Type B pancreatic cell (in vitro differentiated cells): ENCODE measurements around the gene FLNB. TPM values are rescaled to one million over a fixed set of nuclear protein-coding genes. Genes with fewer than 3 reads are reported as not detected.

Experiments used
- DNase-seq: peaks from one replicate; pipeline ENCODE4 v3.0.0; 2021; ENCODE audit warnings: mixed read lengths; ENCODE audit not compliant: unreplicated experiment; ENCODE audit errors: extremely low spot score
- H3K27ac Mint-ChIP-seq: 2 replicates; pipeline ENCODE4 v1.8.0; 2021; ENCODE audit warnings: mild to moderate bottlenecking, mixed read lengths
- H3K27me3 Mint-ChIP-seq: 2 replicates; pipeline ENCODE4 v1.8.0; 2021; ENCODE audit warnings: mixed read lengths
- H3K36me3 Mint-ChIP-seq: 2 replicates; pipeline ENCODE4 v1.8.0; 2021; ENCODE audit warnings: mixed read lengths
- H3K4me1 Mint-ChIP-seq: one replicate; pipeline ENCODE4 v1.8.0; 2021; ENCODE audit warnings: mixed read lengths; ENCODE audit not compliant: unreplicated experiment
- H3K4me3 Mint-ChIP-seq: 2 replicates; pipeline ENCODE4 v1.8.0; 2021; ENCODE audit warnings: mild to moderate bottlenecking, mixed read lengths
- H3K9me3 Mint-ChIP-seq: 2 replicates; pipeline ENCODE4 v1.8.0; 2021; ENCODE audit warnings: mixed read lengths
- CTCF ChIP-seq: fragments of 200-600 bp; sonication (generic); conservative IDR thresholded peaks from 2 replicates; pipeline ENCODE4 v1.5.0; 2021; ENCODE audit warnings: antibody characterized with exemption, mild to moderate bottlenecking
- total RNA-seq: library from RNA; stranded (reverse); gene quantifications from 2 replicates; pipeline ENCODE4 v1.2.1, GENCODE V29; 2021; ENCODE audit warnings: low replicate concordance

Gene FLNB
- total RNA-seq, 1 donor from 2014 or later: 204 TPM

GRCh38 chr3:58144478-58145325, 136.5 kb downstream of the FLNB start:
- Mint-ChIP-seq H3K36me3 (peaks cover 60% of the 10 kb centered on the region), H3K27me3 (no peaks in the 10 kb centered on the region), H3K9me3 (no peaks in the 10 kb centered on the region), H3K4me3 (no peak overlapping the region), H3K4me1 (peaks cover 14% of the 10 kb centered on the region), H3K27ac (peak overlapping the region; percentile 61)
- DNase-seq: no peak
- TF ChIP-seq CTCF: no peak

GRCh38 chr3:58148049-58148448, 139.8 kb downstream of the FLNB start:
- H3K9me3 Mint-ChIP-seq: no peaks in the 10 kb centered on the region
- H3K4me1 Mint-ChIP-seq: peaks cover 9% of the 10 kb centered on the region
- H3K27ac Mint-ChIP-seq: no peak overlapping the region
- H3K36me3 Mint-ChIP-seq: peaks cover 56% of the 10 kb centered on the region
- H3K27me3 Mint-ChIP-seq: no peaks in the 10 kb centered on the region
- DNase-seq: no peak
- H3K4me3 Mint-ChIP-seq: no peak overlapping the region
- no peak for TF ChIP-seq CTCF

- Mint-ChIP-seq H3K27ac (peak overlapping the region; percentile 88), H3K27me3 (no peaks in the 10 kb centered on the region), H3K4me1 (no peaks in the 10 kb centered on the region), H3K9me3 (no peaks in the 10 kb centered on the region), H3K4me3 (no peak overlapping the region), H3K36me3 (peaks cover 54% of the 10 kb centered on the region)
- TF ChIP-seq CTCF: no peak
- no peak for DNase-seq
These were observed 142.0 kb downstream of the FLNB start for GRCh38 chr3:58150130-58150809.

GRCh38 chr3:58150810-58151199, 142.6 kb downstream of the FLNB start:
- DNase-seq: no peak
- TF ChIP-seq CTCF: no peak
- Mint-ChIP-seq H3K4me1 (no peaks in the 10 kb centered on the region), H3K9me3 (no peaks in the 10 kb centered on the region), H3K36me3 (peaks cover 54% of the 10 kb centered on the region), H3K27ac (peak overlapping the region; percentile 88), H3K4me3 (peak overlapping the region; percentile 28), H3K27me3 (no peaks in the 10 kb centered on the region)

- no peaks in the 10 kb centered on the region for H3K27me3 Mint-ChIP-seq
- H3K36me3 Mint-ChIP-seq: peaks cover 48% of the 10 kb centered on the region
- no peaks in the 10 kb centered on the region for H3K9me3 Mint-ChIP-seq
- H3K4me1 Mint-ChIP-seq: no peaks in the 10 kb centered on the region
- H3K4me3 Mint-ChIP-seq: no peak overlapping the region
- H3K27ac Mint-ChIP-seq: peak overlapping the region; percentile 57
- DNase-seq: no peak
- no peak for TF ChIP-seq CTCF
These were observed 143.4 kb downstream of the FLNB start for GRCh38 chr3:58151637-58152036.
